GM18873 (cell line): ENCODE results near the gene KRT1.

Experiments
- ATAC-seq: cut with Tn5 transposase; IDR thresholded peaks from one replicate; pipeline ENCODE4 v1.9.1; 2021; ENCODE audit warnings: mild to moderate bottlenecking, moderate library complexity, moderate number of reproducible peaks; ENCODE audit not compliant: unreplicated experiment, low FRiP score

Gene KRT1

GRCh38 chr12:52699960-52700359 lies 19.8 kb upstream of the KRT1 start:
- ATAC-seq, result no peak

GRCh38 chr12:52699373-52699772 lies 19.2 kb upstream of the KRT1 start:
- ATAC-seq, result no peak

- no peak for ATAC-seq
Observed at GRCh38 chr12:52698651-52699340, 18.6 kb upstream of the KRT1 start.

GRCh38 chr12:52697058-52697582 lies 16.9 kb upstream of the KRT1 start:
- no peak for ATAC-seq

GRCh38 chr12:52696588-52696987 lies 16.4 kb upstream of the KRT1 start:
- ATAC-seq, result no peak

GRCh38 chr12:52695039-52695438 lies 14.8 kb upstream of the KRT1 start:
- no peak for ATAC-seq

- ATAC-seq, result no peak
Observed at GRCh38 chr12:52694151-52694550, 13.9 kb upstream of the KRT1 start.

GRCh38 chr12:52693261-52693660 lies 13.1 kb upstream of the KRT1 start:
- no peak for ATAC-seq

- ATAC-seq, result no peak
Observed at GRCh38 chr12:52692254-52692653, 12.0 kb upstream of the KRT1 start.

GRCh38 chr12:52691841-52692150 lies 11.6 kb upstream of the KRT1 start:
- ATAC-seq, result no peak

GRCh38 chr12:52691076-52691840 lies 11.1 kb upstream of the KRT1 start:
- no peak for ATAC-seq

GRCh38 chr12:52690351-52691075 lies 10.3 kb upstream of the KRT1 start:
- no peak for ATAC-seq

GRCh38 chr12:52689936-52690335 lies 9.7 kb upstream of the KRT1 start:
- ATAC-seq, result no peak

- ATAC-seq, result no peak
Observed at GRCh38 chr12:52689239-52689638, 9.0 kb upstream of the KRT1 start.

GRCh38 chr12:52688481-52688880 lies 8.3 kb upstream of the KRT1 start:
- no peak for ATAC-seq

GRCh38 chr12:52687497-52688385 lies 7.5 kb upstream of the KRT1 start:
- no peak for ATAC-seq

GRCh38 chr12:52686756-52687487 lies 6.7 kb upstream of the KRT1 start:
- no peak for ATAC-seq

GRCh38 chr12:52686063-52686462 lies 5.9 kb upstream of the KRT1 start:
- no peak for ATAC-seq

GRCh38 chr12:52685406-52685890 lies 5.2 kb upstream of the KRT1 start:
- no peak for ATAC-seq

GRCh38 chr12:52684431-52684830 lies 4.2 kb upstream of the KRT1 start:
- ATAC-seq, result no peak
